Bronchial epithelial cell (primary cell): ENCODE results near the gene FXYD6. TPM values are rescaled to one million over a fixed set of nuclear protein-coding genes. Genes with fewer than 3 reads are reported as not detected.
A peak's percentile ranks its signal among the peaks of the same experiment; 100 is the strongest.

ENCODE experiments used
- DNase-seq: peaks from one replicate; pipeline ENCODE4 v3.0.0-alpha.2; 2010; ENCODE audit warnings: low read depth
- FAIRE-seq: peaks from 2 replicates; lab custom pipeline; 2011; peaks lifted over from hg19 to GRCh38; lab: Jason Lieb, UNC
- H3K27me3 ChIP-seq: 2 replicates; pipeline ENCODE4 v1.5.1; 2011; ENCODE audit warnings: low read length; ENCODE audit not compliant: control insufficient read depth, insufficient read depth
- H3K36me3 ChIP-seq: 2 replicates; pipeline ENCODE4 v1.5.1; 2011; ENCODE audit warnings: low read length; ENCODE audit not compliant: control insufficient read depth, insufficient read depth
- H3K4me3 ChIP-seq: 2 replicates; pipeline ENCODE4 v1.5.1; 2011; ENCODE audit warnings: mild to moderate bottlenecking, low read depth, low read length, control low read depth
- CTCF ChIP-seq: IDR thresholded peaks from 2 replicates; pipeline ENCODE4 v1.5.1; 2011; ENCODE audit warnings: mild to moderate bottlenecking, moderate library complexity, low read length, control low read depth, inconsistent platforms; ENCODE audit not compliant: insufficient read depth, severe bottlenecking
- total RNA-seq: library from RNA; depleted of rRNA; stranded (reverse); fragments of >200 nt; gene quantifications from 2 replicates; pipeline ENCODE4 v1.2.1, GENCODE V29; 2014

FXYD6 gene
- total RNA-seq, 1 donor from 2014 or later: not detected

- H3K27me3 ChIP-seq: peaks cover 7% of the 10 kb centered on the region
- no peak for DNase-seq
- no peak for TF ChIP-seq CTCF
- H3K4me3 ChIP-seq: no peak overlapping the region
- no peaks in the 10 kb centered on the region for H3K36me3 ChIP-seq
- no peak for FAIRE-seq
These were observed 11.7 kb upstream of the FXYD6 start for GRCh38 chr11:117888139-117888566.

DNA sequence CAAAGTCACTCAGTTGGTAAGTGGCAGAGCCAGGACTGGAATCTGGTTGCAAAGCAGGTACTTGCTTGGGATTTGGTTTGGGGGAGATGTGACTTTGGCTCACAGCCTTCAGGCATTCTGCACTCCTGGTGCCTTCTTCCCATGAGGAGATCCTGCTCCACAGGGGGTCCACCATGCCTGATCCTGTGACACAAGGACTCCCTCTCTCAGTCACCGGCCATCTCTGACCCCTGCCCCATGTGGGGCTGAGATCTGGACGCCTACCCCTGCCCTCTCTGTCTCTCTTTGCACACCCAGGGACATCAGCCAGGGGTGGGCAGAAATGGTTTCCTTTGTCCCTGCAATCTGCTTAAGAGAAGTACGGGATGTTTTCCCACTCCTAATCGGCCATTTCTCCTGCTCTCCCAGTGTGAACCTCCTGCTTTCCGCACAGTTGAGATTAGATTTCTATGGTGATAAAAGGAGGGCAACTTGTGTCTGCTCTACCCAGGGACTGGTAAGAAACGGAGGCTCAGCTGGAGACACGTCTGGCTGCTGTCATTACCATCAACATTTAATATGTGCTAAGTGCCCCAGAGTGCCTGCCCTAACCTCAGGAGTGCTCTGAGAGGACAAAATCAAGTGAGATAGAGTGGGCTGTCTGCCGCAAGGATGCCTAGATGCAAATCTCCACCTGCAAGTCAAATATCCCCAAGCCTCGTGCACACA lies 11.1 kb upstream of the FXYD6 start:
- Histone ChIP-seq H3K4me3 (no peak overlapping the region), H3K27me3 (peaks cover 7% of the 10 kb centered on the region), H3K36me3 (no peaks in the 10 kb centered on the region)
- no peak for DNase-seq
- FAIRE-seq: peak; percentile 32
- TF ChIP-seq CTCF: no peak

DNA sequence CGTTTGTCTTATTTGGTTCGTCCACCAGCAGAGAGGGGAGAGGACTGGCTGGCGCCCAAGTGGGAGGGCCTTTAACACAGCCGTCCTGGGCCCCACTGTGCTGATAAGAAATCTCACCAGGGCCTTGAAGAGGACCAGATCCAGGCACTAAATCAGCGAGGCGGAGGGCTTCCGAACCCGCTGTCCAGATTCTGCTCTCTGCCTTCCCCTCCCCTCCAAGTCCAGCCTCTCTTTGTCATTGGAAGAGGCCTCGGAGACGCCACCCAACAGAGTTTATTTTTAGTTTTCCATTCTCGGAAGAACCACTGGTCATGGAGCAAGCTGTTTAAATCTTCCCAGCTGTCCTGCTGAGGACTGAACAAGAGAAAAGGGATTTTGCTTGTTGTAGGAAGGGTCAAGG lies 9.3 kb upstream of the FXYD6 start:
- no peak for TF ChIP-seq CTCF
- no peak overlapping the region for H3K4me3 ChIP-seq
- no peak for FAIRE-seq
- no peaks in the 10 kb centered on the region for H3K36me3 ChIP-seq
- no peak for DNase-seq
- H3K27me3 ChIP-seq: peaks cover 15% of the 10 kb centered on the region

GRCh38 chr11:117884994-117885393 lies 8.5 kb upstream of the FXYD6 start:
- no peak overlapping the region for H3K4me3 ChIP-seq
- peaks cover 15% of the 10 kb centered on the region for H3K27me3 ChIP-seq
- no peak for FAIRE-seq
- no peak for TF ChIP-seq CTCF
- DNase-seq: no peak
- no peaks in the 10 kb centered on the region for H3K36me3 ChIP-seq

GRCh38 chr11:117883063-117883462 lies 6.6 kb upstream of the FXYD6 start:
- FAIRE-seq: no peak
- H3K27me3 ChIP-seq: peaks cover 22% of the 10 kb centered on the region
- TF ChIP-seq CTCF: no peak
- no peak overlapping the region for H3K4me3 ChIP-seq
- H3K36me3 ChIP-seq: no peaks in the 10 kb centered on the region
- DNase-seq: no peak

DNA sequence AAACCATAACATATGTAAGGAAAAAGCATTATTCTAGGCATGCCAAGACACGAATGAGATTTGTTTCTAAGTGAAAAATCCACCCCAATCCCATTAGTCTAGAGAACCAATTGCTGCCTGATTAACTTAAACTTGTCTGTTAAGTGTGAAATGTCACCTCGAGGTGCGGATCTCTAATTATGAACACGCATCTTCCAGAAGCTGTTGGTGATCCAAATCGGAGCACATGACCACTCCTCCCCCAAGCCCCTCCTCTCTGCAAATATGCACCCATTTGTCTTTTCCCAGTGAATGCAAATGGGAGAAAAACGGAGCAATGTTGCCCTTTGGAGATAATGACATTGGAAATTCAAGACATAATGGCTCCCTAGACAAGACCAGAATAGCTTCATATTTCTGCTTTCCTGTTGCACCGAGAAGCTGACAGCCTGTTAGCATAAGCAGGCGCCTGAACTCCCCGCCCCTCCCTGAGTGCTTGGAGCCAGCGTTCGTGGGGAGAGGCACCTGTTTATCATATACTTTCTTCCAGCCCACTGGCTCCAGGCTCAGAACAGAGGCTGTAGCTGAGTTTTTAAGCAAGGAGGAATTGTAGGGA lies 6.0 kb upstream of the FXYD6 start:
- Histone ChIP-seq H3K36me3 (no peaks in the 10 kb centered on the region), H3K4me3 (no peak overlapping the region), H3K27me3 (peaks cover 25% of the 10 kb centered on the region)
- no peak for TF ChIP-seq CTCF
- DNase-seq (no peak), FAIRE-seq (no peak)
